Measurements from ENCODE around the gene HAO1. TPM values are rescaled to one million over a fixed set of nuclear protein-coding genes. Genes with fewer than 3 reads are reported as not detected.

Gene HAO1
- total and polyA plus RNA-seq, 12 donors: 0.07 TPM; not detected in 11

DNA sequence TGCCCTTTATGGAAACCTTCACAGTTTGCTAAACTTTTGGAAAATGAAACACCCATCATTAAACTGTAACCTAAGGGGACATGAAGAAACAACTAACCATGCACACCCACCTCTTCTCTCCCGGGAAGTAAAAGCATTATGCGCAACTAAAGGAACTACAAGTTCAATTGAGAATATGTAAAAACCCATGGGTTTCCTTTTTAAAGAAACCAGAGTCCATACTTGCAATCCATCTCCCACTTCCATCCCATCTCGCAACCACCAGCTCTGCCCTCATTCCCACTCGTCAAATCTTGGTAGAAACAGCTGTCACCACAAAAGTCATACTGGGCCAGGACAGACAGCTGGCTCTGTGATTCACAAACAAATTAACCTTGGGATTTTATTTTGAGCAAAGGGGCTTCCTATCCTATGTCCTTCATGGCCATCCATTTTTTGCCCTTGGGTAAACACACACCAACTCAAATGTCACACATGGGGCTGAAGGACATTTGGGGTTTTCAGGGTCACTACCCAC lies 81.5 kb downstream of the HAO1 start:
- H3K36me3 ChIP-seq (replicated peaks in 1 of 2): no peaks in the 10 kb centered on the region
- TF ChIP-seq POLR2A (IDR thresholded peaks at IDR 0.05) (no peak), CTCF (IDR thresholded peaks at IDR 0.05) (no peak)
- H3K4me3 ChIP-seq: no peak overlapping the region
- H3K9me3 ChIP-seq (replicated peaks in 1 of 3): no peaks in the 10 kb centered on the region
- no peak overlapping the region for H3K27ac ChIP-seq
- DNase-seq: no peak
- no peaks in the 10 kb centered on the region for H3K27me3 ChIP-seq
- 42 to 64% (median 61%) methylated on average over 4 of the region's 4 CpGs for WGBS, 4 donors
- H3K4me1 ChIP-seq (replicated peaks in 1 of 2): no peaks in the 10 kb centered on the region
- intact Hi-C loops (cut with DNase I): no loop called here

DNA sequence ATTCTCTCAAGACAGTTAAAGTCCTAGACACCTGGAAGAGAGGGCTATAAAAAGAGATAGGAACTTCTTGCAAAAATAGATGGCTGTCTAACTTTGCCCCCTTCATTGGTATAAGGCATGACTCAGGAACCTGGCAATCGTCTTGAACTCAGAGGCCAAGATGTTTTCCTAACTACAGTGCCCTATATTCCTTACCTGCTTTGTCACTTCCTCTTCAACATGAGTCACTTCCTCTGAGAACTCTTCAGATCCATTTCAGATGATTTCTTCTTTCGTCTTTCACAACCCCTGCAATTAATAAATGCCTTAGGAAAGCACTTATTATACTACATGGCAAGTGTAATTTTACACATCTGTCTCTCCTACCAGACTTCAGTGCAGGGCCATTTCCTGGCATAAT lies 83.5 kb downstream of the HAO1 start:
- no peak overlapping the region for H3K27ac ChIP-seq
- WGBS, 4 donors: 14 to 32% (median 21%) methylated on average over 2 of the region's 2 CpGs
- intact Hi-C loops (cut with DNase I): no loop called here
- no peaks in the 10 kb centered on the region for H3K36me3 ChIP-seq (replicated peaks in 1 of 2)
- no peaks in the 10 kb centered on the region for H3K27me3 ChIP-seq
- TF ChIP-seq CTCF (IDR thresholded peaks at IDR 0.05) (no peak), POLR2A (IDR thresholded peaks at IDR 0.05) (no peak)
- no peak for DNase-seq
- no peak overlapping the region for H3K4me3 ChIP-seq
- H3K4me1 ChIP-seq (replicated peaks in 1 of 2): no peaks in the 10 kb centered on the region
- H3K9me3 ChIP-seq (replicated peaks in 1 of 3): no peaks in the 10 kb centered on the region

- no peaks in the 10 kb centered on the region for H3K9me3 ChIP-seq (replicated peaks in 1 of 3)
- no peak for TF ChIP-seq POLR2A (IDR thresholded peaks at IDR 0.05)
- TF ChIP-seq CTCF (IDR thresholded peaks at IDR 0.05): no peak
- no peak overlapping the region for H3K27ac ChIP-seq
- H3K4me1 ChIP-seq (replicated peaks in 1 of 2): no peaks in the 10 kb centered on the region
- no peaks in the 10 kb centered on the region for H3K36me3 ChIP-seq (replicated peaks in 1 of 2)
- intact Hi-C loops (cut with DNase I): no loop called here
- H3K4me3 ChIP-seq: no peak overlapping the region
- no peak for DNase-seq
- 53 to 65% (median 56%) methylated on average over 1 of the region's 1 CpG for WGBS, 4 donors
- H3K27me3 ChIP-seq: no peaks in the 10 kb centered on the region
These were observed 84.7 kb downstream of the HAO1 start for GRCh38 chr20:7855545-7855944.

DNA sequence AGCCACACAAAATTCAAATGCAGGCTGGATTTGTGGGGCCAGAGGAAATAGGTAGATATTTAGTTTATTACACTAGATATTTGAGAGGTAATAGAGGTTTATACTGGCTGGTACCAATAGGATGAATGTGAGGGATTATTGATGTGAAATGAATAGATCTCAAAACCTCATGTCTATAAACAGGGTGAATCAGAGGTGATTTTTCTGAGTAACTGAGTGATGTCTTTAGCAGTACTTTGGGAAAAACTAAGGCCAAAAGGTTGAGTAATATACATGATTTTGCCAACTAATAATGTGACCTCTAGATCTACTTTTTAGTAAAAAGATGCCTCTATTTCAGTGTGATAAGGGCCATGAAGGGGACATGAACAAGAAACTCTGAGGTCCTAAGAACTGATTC lies 86.8 kb downstream of the HAO1 start:
- Histone ChIP-seq H3K27ac (no peak overlapping the region), H3K4me3 (no peak overlapping the region), H3K36me3 (replicated peaks in 1 of 2) (no peaks in the 10 kb centered on the region), H3K27me3 (peaks cover 5% of the 10 kb centered on the region), H3K4me1 (replicated peaks in 1 of 2) (no peaks in the 10 kb centered on the region), H3K9me3 (replicated peaks in 1 of 3) (no peaks in the 10 kb centered on the region)
- TF ChIP-seq POLR2A (IDR thresholded peaks at IDR 0.05) (no peak), CTCF (IDR thresholded peaks at IDR 0.05) (no peak)
- no peak for DNase-seq
- intact Hi-C loops (cut with DNase I): no loop called here

Measured in adrenal gland (tissue), 12 donors.